HG02938 (cell line): Measurements from ENCODE around the gene DNAL1.
"Not testable (repeated sequence)": the region's sequence is repeated elsewhere in the genome, so short reads cannot be mapped to it uniquely, and the experiment has no call there.

Experiments
- ATAC-seq: cut with Tn5 transposase; IDR thresholded peaks from one replicate; pipeline ENCODE4 v1.9.1; 2021; ENCODE audit warnings: mild to moderate bottlenecking, moderate library complexity; ENCODE audit not compliant: unreplicated experiment

DNAL1 gene

DNA sequence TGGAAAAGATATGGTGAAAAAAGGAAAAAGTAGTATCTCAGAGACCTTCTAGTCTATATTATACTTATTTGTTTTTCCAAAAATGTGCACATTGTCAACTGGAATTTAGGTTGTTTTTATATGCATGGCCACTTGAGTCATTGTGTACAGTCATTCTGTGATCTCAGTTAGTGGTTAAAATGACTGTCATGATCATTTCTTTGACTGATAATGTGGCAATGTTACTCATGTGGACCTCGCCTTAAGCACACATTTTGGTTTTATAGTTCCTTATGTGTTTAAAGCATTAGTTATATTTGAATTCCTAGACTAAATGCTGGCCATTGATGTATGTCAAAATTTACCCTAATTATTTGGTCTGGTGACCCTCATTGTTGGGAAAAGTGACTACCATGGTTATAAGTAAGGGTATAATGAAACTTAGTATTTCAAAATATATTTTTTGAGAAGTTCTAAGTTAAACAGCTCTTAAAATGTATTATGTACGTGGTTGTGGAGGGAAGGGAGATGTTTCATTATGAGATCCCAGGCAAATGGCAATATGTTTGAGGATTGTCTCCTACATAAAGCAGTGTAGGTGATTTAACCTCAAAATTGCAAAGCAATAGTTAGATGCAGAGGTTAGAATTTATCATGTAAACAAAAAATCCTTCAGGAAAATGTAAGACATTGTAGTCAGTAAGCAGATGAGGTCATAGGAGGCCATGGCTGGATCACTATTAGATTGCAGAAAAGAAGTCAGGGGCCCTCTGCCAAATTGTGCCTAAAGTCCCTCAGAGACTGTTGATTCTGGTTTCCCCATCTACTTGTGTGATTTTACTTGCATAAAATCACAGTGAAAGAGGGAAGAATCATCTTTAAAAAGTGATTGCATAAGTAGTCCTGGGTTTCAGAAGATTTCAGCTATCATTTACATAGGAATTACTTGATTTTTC is 51.9 kb downstream of the DNAL1 start:
- peak; percentile 87 for ATAC-seq

DNA sequence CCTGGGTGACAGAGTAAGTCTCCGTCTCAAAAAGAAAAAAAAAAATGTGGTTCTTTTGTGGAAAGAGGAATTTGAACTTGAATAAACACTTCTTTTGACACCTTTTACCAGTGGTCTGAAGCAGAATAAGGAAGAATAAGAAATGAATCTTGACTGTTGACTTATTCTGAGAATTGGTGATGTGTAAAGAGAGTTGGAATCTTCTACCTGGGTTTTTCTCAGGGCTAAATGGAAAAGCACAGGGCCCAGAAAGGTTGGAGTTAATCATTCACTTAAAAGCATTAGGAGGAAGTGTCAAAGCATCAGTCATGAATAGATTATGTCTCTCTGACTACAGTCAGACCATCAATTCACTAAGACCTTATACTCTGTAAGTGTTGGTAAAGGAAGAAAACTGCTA is 55.5 kb downstream of the DNAL1 start:
- ATAC-seq, result no peak

DNA sequence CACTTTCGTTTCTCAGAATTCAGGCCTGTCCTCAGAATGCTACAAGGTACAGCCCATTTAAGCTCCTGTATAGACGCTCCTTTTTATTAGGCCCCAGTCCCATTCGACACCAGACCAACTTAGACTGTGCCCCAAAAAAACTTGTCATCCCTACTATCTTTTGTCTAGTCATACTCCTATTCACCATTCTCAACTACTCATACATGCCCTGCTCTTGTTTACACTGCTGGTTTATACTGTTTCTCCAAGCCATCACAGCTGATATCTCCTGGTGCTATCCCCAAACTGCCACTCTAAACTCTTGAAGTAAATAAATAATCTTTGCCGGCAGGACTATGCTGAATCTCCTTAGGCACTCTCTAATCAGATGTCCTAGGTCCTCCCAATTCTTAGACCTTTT is 63.3 kb downstream of the DNAL1 start:
- ATAC-seq, result not testable (repeated sequence)

DNA sequence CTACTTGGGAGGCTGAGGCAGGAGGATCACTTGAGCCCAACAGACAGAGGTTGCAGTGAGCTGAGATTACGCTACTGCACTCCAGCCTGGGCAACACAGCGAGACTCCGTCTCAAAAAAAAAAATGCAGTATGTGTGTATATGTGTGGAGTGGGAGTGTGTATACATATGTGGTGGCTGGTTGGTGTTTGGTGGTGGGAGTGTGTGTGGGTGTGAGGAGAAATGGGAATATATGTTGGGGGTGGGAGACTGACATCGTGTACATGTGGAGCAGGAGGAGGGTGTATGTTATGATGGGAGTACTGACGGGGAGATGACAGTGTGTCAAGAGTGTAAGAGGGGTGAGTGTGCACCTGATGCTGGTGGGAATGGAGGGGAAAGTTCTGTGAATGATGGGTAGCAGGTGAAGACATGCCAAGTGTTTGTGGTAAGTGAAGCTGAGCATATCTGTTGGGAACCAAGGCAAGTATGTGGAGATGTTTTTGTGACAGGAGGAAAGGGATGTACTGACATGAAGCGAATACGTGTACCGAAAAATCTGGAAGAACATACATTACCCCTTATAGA is 65.2 kb downstream of the DNAL1 start:
- no peak for ATAC-seq

DNA sequence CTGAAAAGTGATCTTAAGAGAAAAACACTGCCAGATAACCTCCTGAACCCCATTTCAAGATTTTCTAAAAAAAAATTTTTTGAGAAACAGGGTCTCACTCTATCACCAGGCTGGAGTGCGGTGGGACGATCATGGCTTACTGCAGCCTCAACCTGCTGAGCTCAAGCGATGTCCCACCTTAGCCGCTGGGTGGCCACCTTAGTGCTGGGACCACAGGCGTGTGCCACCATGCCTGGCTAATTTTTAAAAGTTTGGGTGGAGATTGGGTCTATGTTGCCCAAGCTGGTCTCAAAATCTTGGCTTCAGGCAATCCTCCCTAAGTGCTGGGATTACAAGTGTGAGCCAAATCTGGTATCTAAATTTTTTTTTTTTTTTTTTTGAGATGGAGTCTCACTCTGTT is 66.0 kb downstream of the DNAL1 start:
- ATAC-seq, result no peak

DNA sequence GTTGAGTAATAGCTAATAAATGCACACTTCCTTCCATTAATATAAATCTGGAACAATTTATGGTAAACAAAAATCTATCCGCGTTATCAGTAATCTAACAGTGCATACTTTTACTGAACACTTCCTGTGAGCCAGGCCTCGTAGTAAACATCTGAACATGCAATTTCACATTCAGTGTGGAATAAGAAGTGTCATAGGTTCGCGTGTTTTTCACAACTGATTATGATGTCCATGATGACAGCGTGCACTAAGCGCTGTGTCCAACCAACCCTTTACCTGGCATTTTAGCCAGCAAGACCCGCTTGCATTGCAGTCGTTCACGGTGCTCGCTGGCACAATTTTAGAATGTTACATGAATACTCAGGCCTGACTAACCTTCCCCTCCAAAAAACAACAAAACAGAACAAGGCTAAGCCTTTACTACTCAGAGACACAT is 67.3 kb downstream of the DNAL1 start:
- no peak for ATAC-seq

DNA sequence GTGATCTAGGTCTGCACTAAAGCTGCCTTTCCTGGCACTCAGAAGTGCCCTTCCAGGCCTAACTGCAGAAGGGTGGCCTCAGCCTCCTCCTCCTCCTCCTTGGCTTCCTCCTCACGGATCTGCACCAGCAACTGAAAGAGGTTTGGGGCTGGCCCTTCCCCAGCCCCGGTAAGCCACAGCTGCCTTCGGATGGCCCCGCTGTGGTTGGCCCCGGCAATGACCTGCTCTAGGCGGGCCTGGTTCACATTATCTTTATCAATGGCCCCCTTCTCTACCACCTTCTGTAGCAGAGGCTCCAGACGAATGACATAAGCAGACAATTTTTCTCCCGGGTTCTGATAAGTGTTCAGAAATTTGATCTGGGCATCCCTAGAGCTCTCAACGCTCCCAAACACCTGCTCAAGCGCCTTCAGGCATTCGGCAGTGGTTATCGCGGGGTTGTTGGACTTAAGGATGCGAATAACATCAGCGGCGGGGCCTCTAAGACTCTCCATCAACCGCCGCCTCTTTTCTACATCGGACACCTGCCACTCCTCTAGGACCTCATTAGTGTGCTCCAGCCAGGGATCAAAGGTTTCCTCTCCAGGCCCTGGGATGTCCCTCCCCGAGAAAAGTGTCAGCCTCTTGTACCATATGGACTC is 67.9 kb downstream of the DNAL1 start:
- no peak for ATAC-seq

DNA sequence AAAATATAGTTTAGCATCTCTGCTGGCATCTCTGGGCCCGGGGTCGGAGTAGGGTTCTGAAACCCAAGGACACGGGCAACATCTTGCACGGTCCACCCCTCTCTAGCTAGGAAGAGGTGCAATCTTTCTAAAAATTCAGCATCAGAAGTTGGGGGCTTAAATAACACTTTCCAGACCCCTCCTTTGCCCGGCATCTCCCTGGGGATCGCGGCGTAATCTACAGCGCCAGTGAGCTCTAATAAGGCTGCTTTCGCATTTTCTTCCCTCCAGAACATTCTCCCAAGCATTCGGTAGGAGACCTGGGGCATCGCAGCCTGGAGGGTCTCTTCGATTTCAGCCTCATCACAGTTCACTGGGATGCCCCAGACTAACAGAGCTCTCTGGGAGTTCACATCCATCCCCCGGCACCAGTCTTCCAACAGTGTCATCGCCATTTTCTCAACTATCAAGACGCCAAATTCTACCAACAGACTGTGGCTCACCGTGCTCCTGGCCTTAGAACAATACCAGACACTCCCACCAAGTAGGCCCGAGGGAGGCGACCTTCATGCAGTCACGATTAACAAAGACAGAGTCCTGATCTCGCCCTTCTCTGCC is 68.5 kb downstream of the DNAL1 start:
- ATAC-seq, result no peak

DNA sequence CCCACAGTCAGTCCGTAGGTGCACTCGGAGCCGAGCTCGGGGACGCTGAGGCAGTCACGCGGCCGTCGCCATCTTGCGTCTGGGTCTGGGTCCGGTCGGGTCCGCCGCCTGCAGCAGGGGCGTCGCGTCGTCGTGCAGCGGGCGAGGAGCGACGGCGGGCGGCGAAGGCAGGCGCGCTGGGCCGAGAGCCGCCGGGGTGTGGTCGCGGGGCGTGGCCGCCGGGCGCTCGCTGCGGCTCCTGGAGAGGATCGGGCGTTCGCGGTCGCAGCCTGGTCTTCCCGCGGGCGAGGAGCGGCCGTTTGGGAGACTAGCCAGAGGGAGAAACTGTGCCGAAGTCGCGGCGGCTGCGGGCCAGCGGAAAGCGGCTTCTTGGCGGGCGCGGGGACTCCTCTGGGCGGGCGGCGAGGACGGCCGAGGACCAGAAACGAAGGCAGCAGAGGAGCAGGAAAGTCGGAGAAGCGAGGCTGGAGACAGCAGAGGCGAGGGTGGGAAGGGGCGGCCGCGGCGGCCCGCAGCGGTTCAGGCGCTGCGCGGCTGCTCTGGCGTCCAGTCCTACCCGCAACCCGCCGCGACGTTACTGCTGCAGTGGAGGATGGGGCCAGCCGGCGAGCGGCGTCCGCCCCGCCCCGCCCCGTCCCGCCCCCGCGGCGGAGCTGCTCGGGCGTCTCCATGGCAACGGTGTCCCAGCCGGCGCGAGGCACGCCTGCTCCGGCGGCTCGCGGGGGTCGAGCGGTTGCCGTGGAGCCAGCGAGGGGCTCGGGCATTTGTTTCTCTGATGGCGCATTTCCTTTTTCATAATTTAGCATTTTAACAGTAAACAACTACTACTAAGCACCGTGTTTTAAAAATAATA is 69.2 kb downstream of the DNAL1 start, which contains the start of gene PNMA1:
PNMA1 (minus strand) TSS at position 582 of the 853 bp plus-strand sequence. CDS start 745 bp downstream, outside the sequence.
- peak; percentile 58 for ATAC-seq

DNA sequence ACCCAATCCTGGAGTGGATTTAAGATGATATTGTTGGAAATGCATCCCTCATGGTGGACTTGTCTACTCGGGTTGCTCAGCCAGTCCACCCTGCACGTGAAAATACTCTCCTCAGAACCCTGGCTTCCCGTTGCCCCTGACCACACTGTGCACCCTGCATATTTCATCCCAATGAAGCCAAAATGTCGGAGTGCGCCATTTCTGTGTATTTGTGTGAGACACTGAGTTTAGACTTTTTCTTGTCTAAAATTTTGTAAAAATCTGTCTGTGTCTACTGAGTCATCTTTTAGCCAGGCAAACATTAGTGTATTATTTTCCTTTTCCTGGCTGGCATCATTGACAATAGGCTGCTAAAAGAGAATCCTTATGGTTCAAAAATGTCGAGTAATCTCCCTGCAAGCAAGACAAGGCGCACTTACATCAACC is 69.9 kb downstream of the DNAL1 start:
- ATAC-seq, result peak; percentile 16

DNA sequence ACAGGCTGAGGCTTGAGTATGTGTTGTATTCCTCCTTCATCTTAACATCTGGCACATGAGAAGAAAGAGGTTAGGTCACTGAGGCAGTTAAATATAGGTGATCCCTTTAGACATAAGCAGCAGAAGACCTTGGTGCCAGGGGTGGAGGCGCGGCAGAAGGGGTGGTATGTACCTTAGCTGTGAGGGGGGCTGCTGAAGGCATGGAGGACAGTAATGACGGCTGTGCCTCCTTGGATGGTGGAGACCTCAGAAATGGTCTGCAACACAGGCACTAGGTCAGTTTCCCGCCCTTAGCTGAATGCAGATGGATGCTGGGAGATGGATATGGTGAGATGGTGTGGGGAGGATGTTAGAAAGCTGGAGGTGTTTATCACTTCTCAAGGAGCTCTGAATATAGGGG is 70.9 kb downstream of the DNAL1 start:
- no peak for ATAC-seq

DNA sequence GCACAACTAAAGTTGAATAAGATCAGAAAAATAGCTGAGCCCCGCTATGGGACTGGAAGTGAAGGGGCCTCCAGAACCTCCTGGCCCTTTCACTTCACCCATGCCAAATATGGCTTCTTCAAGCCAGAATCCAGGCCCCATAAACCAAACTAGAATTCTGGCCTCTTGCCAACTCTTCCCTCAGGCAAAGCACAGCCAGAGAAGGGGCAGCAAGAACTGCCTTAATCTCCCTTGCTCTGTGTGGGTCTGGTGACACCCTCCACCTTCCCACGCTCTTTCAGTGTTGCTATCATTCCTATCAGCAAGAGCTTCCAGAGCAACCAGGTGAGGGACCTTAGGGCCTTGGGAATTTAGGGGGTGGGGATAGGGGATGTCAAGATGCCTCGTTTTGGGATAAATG is 72.5 kb downstream of the DNAL1 start:
- ATAC-seq, result no peak

DNA sequence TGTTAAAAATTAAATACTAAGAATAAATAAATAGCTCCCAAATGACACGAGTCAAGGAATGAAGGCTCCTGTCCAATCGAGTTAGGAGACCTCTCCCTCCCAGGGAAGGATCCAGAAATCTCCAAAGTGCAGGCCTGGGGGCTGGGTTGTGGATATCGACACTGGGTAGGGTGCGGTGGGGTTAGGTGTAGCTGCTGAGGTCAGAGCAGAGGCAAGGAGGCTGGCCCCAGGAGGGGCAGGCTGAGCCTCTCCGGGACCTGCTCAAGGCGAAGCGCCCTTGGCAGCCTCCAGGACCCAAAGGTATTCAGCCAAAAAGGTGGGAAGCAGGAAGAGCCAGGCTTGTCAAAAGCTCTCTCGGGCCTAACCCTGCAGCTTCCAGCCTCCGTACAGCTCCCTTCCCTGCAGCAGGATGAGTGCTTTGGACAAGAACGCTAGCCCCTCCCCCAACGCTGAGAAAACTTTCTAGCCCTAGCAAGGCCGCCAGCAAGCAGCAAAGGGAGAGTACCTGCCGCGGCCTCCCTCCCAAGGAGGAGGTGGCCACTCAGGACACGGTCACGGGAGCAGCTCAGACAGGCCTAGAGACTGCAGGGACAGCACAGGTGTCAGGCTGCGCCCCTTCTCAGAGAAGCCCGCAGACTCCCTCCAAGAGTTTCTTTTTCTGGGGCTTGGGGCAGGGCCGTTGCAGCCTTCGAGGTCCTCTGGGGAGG is 73.1 kb downstream of the DNAL1 start:
- no peak for ATAC-seq

DNA sequence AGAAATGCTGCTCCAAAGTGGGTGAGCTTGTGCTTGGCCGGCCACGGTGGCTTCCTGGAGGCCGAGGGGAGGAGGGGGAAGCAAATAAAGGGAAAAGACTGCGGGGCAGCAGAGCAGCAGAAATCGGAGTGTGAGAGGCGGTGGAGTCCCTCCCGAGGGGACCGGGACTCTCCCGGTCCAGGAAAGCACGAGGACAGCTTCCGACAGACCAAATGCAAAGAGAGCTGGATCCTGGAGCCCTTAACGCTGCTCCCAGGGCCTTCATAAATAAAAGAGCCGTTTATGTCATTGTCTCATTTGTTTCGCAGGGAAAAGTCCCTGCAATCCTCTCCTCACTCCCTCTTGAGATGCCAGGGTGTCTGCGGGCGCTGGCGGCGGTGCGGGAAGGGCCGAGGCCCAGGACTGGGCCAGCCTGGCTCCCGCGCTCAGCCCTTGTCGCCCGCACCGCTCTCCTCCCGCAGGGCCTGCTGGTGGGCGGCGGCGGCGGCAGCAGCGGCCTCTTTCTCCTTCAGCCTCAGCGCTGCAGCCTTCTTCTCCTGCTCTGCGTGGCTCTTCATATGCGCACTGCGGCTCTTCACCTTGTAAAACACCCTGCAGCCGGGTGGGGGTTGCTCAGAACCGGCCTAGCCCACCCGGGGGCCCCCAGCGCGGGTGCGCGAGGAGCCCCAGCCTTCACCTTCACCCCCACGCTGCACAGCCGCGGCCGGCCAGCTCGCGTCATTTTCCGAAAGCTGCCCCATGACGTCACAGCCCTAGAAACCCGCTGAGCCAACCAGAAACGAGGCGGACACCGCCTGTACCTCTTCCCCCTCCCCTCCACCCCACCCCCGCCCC is 73.8 kb downstream of the DNAL1 start:
- ATAC-seq, result no peak

DNA sequence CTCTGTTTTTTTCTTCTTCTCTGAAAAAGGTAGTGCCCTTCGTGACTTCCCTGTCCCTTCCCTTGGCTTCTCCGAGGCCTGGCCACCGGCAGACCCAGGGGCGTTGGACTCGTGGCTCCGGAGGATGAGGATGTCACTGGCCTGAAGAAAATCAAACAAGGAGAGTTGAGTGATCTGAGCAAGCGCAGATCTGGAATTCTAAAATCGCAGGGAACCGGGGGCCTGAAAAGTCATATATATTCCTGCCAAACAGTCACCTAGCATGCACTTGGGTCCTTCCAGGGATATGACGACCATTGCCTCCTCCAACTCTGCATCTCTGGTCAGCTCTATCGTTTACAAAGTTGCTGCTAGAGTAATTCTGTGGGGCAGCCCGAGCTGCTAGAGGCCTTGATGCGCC is 74.6 kb downstream of the DNAL1 start:
- ATAC-seq, result no peak

DNA sequence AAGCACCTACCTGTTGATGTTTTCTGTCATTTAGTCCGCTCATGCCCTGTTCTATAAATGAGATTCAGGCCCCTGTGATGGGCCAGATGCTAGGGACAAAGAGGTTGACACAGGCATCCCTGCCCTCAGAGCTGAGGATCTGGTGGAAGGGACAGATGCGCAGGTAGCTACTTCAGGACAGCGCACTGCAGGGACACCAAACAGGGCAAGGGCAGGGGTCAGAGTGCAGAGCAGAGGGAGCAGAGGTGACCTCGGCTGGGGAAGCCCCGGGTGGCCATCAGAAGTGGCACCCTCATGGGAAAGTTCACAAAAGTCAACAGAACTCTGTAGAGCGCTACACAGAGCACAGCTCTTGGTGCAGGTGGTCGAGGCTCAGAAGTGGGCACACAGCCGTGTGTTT is 75.0 kb downstream of the DNAL1 start:
- no peak for ATAC-seq

DNA sequence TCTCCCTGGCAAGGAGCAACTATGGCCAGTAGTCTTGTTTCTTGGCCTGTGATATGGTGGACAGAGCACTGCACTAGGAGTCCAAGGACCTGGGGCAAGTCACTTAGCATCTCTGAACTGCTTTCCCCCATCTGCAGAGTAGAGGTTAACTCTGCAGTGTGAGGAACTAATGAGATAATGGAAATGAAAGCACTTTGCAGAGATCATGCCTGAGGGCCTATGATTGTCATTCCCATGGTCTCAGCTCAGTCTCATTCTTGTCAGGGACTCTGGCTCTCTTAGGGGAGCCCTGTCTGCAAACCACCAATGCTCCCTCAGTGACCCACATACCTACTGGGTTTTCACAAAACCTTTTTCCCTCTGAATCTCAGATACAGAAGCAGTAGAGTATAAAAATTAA is 75.8 kb downstream of the DNAL1 start:
- ATAC-seq, result no peak

DNA sequence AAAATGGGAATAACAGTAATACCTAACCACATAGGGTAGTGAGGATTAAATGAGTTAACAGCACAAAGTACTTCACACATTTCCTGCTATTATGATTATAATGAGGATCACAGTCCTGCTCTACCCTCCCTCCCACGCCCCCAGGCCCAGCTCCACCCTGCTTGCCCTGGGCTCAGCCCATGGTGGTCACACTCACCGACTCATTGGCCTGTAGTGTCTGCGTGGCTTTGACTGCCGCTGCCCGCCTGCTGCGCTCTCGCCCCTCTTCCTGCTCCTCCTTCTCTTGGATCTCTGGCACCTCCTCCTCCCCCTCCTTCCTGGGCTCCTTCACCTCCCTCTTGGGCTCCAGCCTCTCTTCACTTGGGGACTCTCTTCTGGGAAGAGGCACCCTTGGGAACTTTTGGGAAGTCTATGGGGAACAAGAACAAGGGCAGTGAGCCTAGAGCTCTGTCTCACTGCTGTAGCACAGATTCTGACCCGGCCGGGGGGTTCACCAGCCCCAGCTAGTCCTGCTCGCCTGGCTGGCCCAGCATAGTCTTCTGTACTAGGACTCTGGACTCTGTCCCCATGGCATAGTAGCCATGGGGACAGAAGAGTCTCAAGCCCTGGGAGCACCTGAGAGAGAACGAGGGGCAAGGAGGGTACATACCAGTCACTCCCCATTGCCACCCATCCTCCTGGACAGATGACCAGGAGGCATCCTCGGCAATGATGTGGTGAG is 76.5 kb downstream of the DNAL1 start:
- ATAC-seq, result no peak
